MM.1S (cell line): ENCODE data around the gene PARP8.

Experiments
- EZH2 ChIP-seq: fragments of 300-600 bp; sonication (generic); optimal IDR thresholded peaks from 2 replicates; pipeline ENCODE3; 2017; ENCODE audit warnings: low read depth, mild to moderate bottlenecking, antibody characterized with exemption, low read length, mixed read lengths
- EZH2phosphoT487 ChIP-seq: fragments of 300-600 bp; sonication (generic); IDR thresholded peaks from 2 replicates; pipeline ENCODE4 v1.6.1; 2018; ENCODE audit warnings: antibody characterized with exemption, low read length
- TF ChIP-seq, protein P1 (sequence below): fragments of 300-600 bp; sonication (generic); IDR thresholded peaks from 2 replicates; pipeline ENCODE4 v1.5.1; 2016; ENCODE audit warnings: antibody characterized with exemption, low read length, mixed read lengths

DNA sequence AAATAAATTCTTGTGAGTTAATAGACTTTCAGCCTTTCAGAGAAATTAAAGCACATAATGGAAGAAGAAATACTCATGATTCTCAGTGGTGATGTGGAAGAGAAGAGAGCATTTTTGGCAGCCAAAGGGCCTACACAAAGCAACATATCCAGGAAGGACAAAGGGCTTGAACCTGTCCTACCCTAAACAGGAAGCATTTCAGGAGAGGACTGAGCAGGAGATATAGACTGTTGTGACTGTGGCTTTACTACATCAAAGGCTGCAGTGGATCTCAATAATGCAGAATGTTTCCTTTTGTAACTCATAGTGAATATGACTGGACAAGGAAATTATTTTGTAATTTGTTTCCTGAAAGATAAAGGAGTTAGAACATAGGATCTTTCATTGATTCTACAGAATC, 1.3 kb upstream of the PARP8 start:
- TF ChIP-seq, protein P1, sequence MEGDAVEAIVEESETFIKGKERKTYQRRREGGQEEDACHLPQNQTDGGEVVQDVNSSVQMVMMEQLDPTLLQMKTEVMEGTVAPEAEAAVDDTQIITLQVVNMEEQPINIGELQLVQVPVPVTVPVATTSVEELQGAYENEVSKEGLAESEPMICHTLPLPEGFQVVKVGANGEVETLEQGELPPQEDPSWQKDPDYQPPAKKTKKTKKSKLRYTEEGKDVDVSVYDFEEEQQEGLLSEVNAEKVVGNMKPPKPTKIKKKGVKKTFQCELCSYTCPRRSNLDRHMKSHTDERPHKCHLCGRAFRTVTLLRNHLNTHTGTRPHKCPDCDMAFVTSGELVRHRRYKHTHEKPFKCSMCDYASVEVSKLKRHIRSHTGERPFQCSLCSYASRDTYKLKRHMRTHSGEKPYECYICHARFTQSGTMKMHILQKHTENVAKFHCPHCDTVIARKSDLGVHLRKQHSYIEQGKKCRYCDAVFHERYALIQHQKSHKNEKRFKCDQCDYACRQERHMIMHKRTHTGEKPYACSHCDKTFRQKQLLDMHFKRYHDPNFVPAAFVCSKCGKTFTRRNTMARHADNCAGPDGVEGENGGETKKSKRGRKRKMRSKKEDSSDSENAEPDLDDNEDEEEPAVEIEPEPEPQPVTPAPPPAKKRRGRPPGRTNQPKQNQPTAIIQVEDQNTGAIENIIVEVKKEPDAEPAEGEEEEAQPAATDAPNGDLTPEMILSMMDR = no peak
- TF ChIP-seq EZH2 = no peak
- no peak for TF ChIP-seq EZH2phosphoT487
